HL-60 (cell line): Measurements from ENCODE around the gene PRX.

Experiments used
- POLR2AphosphoS5 ChIP-seq: IDR thresholded peaks from 2 replicates; pipeline ENCODE4 v1.6.1; 2012; ENCODE audit warnings: low read depth
- TF ChIP-seq, protein P1 (sequence below): IDR thresholded peaks from one replicate; pipeline ENCODE4 v1.5.1; 2011; ENCODE audit warnings: low read length, control low read depth, inconsistent platforms; ENCODE audit not compliant: insufficient read depth
- TF ChIP-seq, protein P2 (sequence below): IDR thresholded peaks from 2 replicates; pipeline ENCODE4 v1.6.1; 2012; ENCODE audit warnings: low read depth; ENCODE audit not compliant: insufficient replicate concordance

DNA sequence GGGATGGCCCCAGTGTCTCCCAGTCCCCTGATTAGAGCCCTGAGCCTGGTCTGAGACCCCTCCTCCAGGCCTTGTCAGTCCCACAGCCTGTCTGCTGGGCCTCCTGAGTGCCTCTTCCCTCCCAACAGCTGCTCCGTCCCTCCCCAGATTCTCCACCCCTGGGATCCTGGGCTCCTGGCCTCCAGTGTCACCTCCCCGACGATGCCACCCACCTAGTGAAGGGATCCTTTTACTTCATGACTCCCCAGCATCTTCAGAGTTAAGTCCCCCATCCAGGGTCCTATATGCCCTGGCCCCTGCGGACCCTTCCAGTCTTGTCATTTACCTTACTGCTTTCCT lies 4.4 kb upstream of the PRX start:
- TF ChIP-seq, protein P1, sequence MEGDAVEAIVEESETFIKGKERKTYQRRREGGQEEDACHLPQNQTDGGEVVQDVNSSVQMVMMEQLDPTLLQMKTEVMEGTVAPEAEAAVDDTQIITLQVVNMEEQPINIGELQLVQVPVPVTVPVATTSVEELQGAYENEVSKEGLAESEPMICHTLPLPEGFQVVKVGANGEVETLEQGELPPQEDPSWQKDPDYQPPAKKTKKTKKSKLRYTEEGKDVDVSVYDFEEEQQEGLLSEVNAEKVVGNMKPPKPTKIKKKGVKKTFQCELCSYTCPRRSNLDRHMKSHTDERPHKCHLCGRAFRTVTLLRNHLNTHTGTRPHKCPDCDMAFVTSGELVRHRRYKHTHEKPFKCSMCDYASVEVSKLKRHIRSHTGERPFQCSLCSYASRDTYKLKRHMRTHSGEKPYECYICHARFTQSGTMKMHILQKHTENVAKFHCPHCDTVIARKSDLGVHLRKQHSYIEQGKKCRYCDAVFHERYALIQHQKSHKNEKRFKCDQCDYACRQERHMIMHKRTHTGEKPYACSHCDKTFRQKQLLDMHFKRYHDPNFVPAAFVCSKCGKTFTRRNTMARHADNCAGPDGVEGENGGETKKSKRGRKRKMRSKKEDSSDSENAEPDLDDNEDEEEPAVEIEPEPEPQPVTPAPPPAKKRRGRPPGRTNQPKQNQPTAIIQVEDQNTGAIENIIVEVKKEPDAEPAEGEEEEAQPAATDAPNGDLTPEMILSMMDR, result no peak
- no peak for TF ChIP-seq POLR2AphosphoS5
- TF ChIP-seq, protein P2, sequence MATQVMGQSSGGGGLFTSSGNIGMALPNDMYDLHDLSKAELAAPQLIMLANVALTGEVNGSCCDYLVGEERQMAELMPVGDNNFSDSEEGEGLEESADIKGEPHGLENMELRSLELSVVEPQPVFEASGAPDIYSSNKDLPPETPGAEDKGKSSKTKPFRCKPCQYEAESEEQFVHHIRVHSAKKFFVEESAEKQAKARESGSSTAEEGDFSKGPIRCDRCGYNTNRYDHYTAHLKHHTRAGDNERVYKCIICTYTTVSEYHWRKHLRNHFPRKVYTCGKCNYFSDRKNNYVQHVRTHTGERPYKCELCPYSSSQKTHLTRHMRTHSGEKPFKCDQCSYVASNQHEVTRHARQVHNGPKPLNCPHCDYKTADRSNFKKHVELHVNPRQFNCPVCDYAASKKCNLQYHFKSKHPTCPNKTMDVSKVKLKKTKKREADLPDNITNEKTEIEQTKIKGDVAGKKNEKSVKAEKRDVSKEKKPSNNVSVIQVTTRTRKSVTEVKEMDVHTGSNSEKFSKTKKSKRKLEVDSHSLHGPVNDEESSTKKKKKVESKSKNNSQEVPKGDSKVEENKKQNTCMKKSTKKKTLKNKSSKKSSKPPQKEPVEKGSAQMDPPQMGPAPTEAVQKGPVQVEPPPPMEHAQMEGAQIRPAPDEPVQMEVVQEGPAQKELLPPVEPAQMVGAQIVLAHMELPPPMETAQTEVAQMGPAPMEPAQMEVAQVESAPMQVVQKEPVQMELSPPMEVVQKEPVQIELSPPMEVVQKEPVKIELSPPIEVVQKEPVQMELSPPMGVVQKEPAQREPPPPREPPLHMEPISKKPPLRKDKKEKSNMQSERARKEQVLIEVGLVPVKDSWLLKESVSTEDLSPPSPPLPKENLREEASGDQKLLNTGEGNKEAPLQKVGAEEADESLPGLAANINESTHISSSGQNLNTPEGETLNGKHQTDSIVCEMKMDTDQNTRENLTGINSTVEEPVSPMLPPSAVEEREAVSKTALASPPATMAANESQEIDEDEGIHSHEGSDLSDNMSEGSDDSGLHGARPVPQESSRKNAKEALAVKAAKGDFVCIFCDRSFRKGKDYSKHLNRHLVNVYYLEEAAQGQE, result no peak
